Body of pancreas (tissue), 4 donors: ENCODE measurements around the gene JPH3. TPM values are rescaled to one million over a fixed set of nuclear protein-coding genes. Genes with fewer than 3 reads are reported as not detected.

ENCODE experiments used
- ATAC-seq: fragments of 150-250 bp; one replicate; pipeline ENCODE4 v1.9.1; 2016
- DNase-seq, 4 donors: peaks; one replicate each; pipeline ENCODE4 v3.0.0-alpha.2; 2019
- H3K27ac ChIP-seq, 4 donors: fragments of 200-600 bp; sonication (generic); 1 replicate in 3 of 4; 2 replicates in 1 of 4; pipeline versions ENCODE4 v1.5.1 to v1.6.1; 2016 to 2019; ENCODE audit warnings: mild to moderate bottlenecking in 1 of 4, mixed read lengths in 1 of 4, moderate library complexity in 1 of 4
- H3K27me3 ChIP-seq, 2 donors: fragments of 200-600 bp; sonication (generic); one replicate each; pipeline ENCODE4 v1.6.0; 2016; ENCODE audit warnings: mild to moderate bottlenecking in 1 of 2
- H3K36me3 ChIP-seq, 2 donors: fragments of 200-600 bp; sonication (generic); replicated peaks in 1 of 2; 2 replicates each; pipeline ENCODE4 v1.5.1; 2016; ENCODE audit warnings: low read depth in 2 of 2; ENCODE audit not compliant: insufficient read depth in 1 of 2
- H3K4me1 ChIP-seq: fragments of 200-600 bp; sonication (generic); one replicate; pipeline ENCODE4 v1.6.0; 2016
- H3K4me3 ChIP-seq, 2 donors: fragments of 200-600 bp; sonication (generic); 1 replicate in 1 of 2; 2 replicates in 1 of 2; pipeline ENCODE4 v1.5.1; 2016 to 2019
- H3K9me3 ChIP-seq, 3 donors: fragments of 200-600 bp; sonication (generic); 1 replicate in 2 of 3; 2 replicates in 1 of 3; pipeline ENCODE4 v1.5.1; 2016
- POLR2A ChIP-seq, 3 donors: fragments of 450-650 bp; IDR thresholded peaks; one replicate each; pipeline ENCODE4 v1.6.1; 2016; ENCODE audit warnings: antibody characterized with exemption in 3 of 3, mild to moderate bottlenecking in 2 of 3
- whole genome bisulfite sequencing, 2 donors: methylation state at CpG; one replicate each; pipeline ENCODE4 v1.1.5; 2017; 5-methylcytosine and 5-hydroxymethylcytosine counted together
- intact Hi-C: fragments of 100-400 bp; cut with DNase I; formaldehyde crosslinking; loops from one replicate; pipeline ENCODE4 v1.15.1; 2023
- total RNA-seq, 2 donors: library from RNA; depleted of rRNA; stranded (reverse); fragments of >200 nt; gene quantifications; one replicate each; pipeline ENCODE4 v1.1.0, GENCODE V29; 2016
- TF ChIP-seq, protein P1 (sequence below), 7 experiments: fragments of 450-650 bp in 4 of 7; fragments of 200-600 bp in 3 of 7; sonication (generic) in 3 of 7; IDR thresholded peaks; one replicate each; pipeline ENCODE4 v1.5.1; 2016 to 2019; ENCODE audit warnings: antibody characterized with exemption in 7 of 7

The JPH3 gene
- total RNA-seq, 2 donors from 2014 or later: not detected

DNA sequence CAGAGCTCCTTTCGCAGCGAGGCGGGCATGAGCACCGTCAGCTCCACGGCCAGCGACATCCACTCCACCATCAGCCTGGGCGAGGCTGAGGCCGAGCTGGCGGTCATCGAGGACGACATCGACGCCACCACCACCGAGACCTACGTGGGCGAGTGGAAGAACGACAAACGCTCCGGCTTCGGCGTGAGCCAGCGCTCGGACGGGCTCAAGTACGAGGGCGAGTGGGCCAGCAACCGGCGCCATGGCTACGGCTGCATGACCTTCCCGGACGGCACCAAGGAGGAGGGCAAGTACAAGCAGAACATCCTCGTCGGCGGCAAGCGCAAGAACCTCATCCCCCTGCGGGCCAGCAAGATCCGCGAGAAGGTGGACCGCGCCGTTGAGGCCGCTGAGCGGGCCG lies 42.3 kb downstream of the JPH3 start:
- Histone ChIP-seq H3K36me3 (no peaks in the 10 kb centered on the region), H3K9me3 (no peaks in the 10 kb centered on the region), H3K4me3 (no peak overlapping the region), H3K4me1 (no peaks in the 10 kb centered on the region), H3K27ac (no peak overlapping the region), H3K27me3 (no peaks in the 10 kb centered on the region)
- 94 to 95% methylated on average over 26 to 40 of the region's 44 CpGs for WGBS, 2 donors
- TF ChIP-seq POLR2A (IDR thresholded peaks at IDR 0.05): no peak
- TF ChIP-seq, protein P1, sequence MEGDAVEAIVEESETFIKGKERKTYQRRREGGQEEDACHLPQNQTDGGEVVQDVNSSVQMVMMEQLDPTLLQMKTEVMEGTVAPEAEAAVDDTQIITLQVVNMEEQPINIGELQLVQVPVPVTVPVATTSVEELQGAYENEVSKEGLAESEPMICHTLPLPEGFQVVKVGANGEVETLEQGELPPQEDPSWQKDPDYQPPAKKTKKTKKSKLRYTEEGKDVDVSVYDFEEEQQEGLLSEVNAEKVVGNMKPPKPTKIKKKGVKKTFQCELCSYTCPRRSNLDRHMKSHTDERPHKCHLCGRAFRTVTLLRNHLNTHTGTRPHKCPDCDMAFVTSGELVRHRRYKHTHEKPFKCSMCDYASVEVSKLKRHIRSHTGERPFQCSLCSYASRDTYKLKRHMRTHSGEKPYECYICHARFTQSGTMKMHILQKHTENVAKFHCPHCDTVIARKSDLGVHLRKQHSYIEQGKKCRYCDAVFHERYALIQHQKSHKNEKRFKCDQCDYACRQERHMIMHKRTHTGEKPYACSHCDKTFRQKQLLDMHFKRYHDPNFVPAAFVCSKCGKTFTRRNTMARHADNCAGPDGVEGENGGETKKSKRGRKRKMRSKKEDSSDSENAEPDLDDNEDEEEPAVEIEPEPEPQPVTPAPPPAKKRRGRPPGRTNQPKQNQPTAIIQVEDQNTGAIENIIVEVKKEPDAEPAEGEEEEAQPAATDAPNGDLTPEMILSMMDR (IDR thresholded peaks at IDR 0.05): no peak
- intact Hi-C loops: no loop called here
- no peak for DNase-seq
- ATAC-seq: no peak

- no peak overlapping the region for H3K4me3 ChIP-seq
- ATAC-seq: no peak
Measured at GRCh38 chr16:87645802-87646201, 43.5 kb downstream of the JPH3 start.

GRCh38 chr16:87647431-87648185 lies 45.3 kb downstream of the JPH3 start:
- ATAC-seq (no peak), DNase-seq (no peak)
- no peaks in the 10 kb centered on the region for H3K27me3 ChIP-seq
- H3K27ac ChIP-seq: no peak overlapping the region
- no peaks in the 10 kb centered on the region for H3K9me3 ChIP-seq
- intact Hi-C loops: no loop called here
- H3K36me3 ChIP-seq: no peaks in the 10 kb centered on the region
- H3K4me1 ChIP-seq: no peaks in the 10 kb centered on the region
- H3K4me3 ChIP-seq: no peak overlapping the region
- WGBS, 2 donors: 40 to 67% methylated on average over 6 to 30 of the region's 33 CpGs
- no peak for TF ChIP-seq POLR2A (IDR thresholded peaks at IDR 0.05)
- TF ChIP-seq, protein P1 (IDR thresholded peaks at IDR 0.05): no peak

More at GRCh38 chr16:87645802-87646201, 43.5 kb downstream of the JPH3 start:
- no peak for DNase-seq
- Histone ChIP-seq H3K9me3 (no peaks in the 10 kb centered on the region), H3K27me3 (no peaks in the 10 kb centered on the region), H3K4me1 (no peaks in the 10 kb centered on the region), H3K27ac (no peak overlapping the region), H3K36me3 (no peaks in the 10 kb centered on the region)
- 67 to 73% methylated on average over 8 to 9 of the region's 9 CpGs for WGBS, 2 donors
- no peak for TF ChIP-seq POLR2A (IDR thresholded peaks at IDR 0.05)
- TF ChIP-seq, protein P1 (IDR thresholded peaks at IDR 0.05): no peak
- intact Hi-C loops: no loop called here

DNA sequence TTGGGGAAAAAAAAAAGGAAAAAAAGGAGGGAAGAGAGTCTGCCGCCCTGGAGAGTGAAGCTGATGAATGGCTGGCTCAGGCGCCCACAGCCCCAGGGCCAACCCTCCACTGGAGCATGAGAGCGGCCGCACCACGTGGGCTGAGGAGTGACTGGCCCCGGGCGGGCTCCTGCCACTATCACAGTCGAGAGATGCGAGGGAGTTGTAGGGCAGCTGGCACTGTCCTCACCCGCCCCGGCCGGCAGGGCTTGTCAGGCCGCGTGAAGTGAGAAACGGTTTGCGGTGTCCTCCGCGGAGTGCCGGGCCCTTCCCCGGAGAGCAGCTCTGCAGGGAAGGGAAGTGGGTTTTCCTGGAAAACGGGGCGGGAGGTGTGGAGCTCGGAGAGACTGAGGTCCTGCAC lies 45.9 kb downstream of the JPH3 start:
- 41 to 59% methylated on average over 19 to 23 of the region's 23 CpGs for WGBS, 2 donors
- intact Hi-C loops: no loop called here
- Histone ChIP-seq H3K36me3 (no peaks in the 10 kb centered on the region), H3K9me3 (no peaks in the 10 kb centered on the region), H3K4me1 (no peaks in the 10 kb centered on the region), H3K27me3 (no peaks in the 10 kb centered on the region), H3K4me3 (no peak overlapping the region), H3K27ac (no peak overlapping the region)
- TF ChIP-seq, protein P1 (IDR thresholded peaks at IDR 0.05): no peak
- no peak for TF ChIP-seq POLR2A (IDR thresholded peaks at IDR 0.05)
- no peak for ATAC-seq
- DNase-seq: no peak
